GM12865 (cell line): ENCODE measurements around the gene IER3.
A peak's percentile ranks its signal among the peaks of the same experiment; 100 is the strongest.

Source experiments
- DNase-seq: peaks from one replicate; pipeline ENCODE4 v3.0.0; 2010; ENCODE audit warnings: low read depth
- H3K4me3 ChIP-seq: 2 replicates; pipeline ENCODE4 v1.5.1; 2011; ENCODE audit warnings: mild to moderate bottlenecking, low read depth, low read length, control low read depth
- TF ChIP-seq, protein P1 (sequence below): IDR thresholded peaks from 2 replicates; pipeline ENCODE4 v1.5.1; 2011; ENCODE audit warnings: low read length, control low read depth, low read depth, inconsistent platforms; ENCODE audit not compliant: insufficient read depth; ENCODE audit errors: missing control alignments

The IER3 gene

DNA sequence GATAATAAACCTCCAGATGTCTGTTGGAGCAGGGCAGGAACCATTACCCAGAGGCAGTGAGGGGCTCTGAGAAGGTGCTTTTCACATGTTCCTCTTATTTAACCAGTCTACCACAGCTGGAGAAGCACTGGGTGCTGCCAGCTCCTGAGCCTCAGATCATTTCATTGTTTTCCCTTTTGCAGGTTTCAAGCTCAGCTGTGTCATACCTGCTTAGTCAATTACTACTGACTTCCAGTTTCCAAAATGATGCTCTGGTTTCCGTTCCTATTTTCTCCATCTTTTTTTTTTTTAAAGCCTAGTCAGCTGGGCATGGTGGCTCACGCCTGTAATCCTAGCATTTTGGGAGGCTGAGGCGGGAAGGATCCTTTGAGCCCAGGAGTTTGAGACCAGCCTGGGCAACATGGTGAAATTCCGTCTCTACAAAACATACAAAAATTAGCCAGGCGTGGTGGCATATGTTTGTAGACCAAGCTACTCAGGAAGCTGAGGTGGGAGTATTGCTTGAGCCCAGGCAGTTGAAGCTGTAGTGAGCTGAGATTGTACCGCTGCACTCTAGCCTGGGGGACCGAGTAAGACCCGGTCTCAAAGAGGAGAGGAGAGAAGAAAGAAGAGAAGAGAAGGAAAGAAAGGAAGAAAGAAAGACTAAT, 8.6 kb downstream of the IER3 start:
- DNase-seq, result peak; percentile 86
- TF ChIP-seq, protein P1, sequence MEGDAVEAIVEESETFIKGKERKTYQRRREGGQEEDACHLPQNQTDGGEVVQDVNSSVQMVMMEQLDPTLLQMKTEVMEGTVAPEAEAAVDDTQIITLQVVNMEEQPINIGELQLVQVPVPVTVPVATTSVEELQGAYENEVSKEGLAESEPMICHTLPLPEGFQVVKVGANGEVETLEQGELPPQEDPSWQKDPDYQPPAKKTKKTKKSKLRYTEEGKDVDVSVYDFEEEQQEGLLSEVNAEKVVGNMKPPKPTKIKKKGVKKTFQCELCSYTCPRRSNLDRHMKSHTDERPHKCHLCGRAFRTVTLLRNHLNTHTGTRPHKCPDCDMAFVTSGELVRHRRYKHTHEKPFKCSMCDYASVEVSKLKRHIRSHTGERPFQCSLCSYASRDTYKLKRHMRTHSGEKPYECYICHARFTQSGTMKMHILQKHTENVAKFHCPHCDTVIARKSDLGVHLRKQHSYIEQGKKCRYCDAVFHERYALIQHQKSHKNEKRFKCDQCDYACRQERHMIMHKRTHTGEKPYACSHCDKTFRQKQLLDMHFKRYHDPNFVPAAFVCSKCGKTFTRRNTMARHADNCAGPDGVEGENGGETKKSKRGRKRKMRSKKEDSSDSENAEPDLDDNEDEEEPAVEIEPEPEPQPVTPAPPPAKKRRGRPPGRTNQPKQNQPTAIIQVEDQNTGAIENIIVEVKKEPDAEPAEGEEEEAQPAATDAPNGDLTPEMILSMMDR, result no peak
- H3K4me3 ChIP-seq, result no peak overlapping the region

DNA sequence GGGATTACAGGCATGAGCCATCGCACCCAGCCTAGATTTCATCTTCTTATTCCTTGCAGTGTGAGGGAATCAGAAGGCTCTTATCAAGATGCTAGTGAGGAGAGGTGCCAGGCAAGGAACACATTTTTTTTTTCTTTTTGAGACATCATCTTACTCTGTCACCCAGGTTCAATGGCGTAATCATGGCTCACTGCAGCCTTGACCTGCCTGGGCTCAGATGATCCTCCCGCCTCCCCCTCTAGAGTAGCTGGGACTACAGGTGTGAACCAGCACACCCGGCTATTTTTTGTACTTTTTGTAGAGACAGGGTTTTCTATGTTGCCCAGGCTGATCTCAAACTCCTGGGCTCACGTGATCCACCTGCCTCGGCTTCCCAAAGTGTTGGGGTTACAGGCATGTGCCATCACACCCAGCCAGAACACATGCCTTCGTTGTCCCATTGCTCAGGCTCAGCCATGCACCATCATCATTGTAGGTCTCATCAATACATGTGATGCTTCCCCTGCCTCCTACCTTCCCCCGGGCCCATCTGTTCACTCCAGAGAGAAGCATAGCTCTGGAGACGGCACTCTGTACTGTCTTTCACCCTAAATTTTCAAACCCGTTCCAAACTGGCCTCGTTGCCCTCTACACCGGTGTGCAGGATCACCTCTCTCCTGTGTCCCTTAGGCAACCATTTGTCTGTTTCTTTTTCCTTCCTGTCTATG, 12.0 kb downstream of the IER3 start:
- no peak for DNase-seq
- TF ChIP-seq, protein P1, result no peak
- no peak overlapping the region for H3K4me3 ChIP-seq

DNA sequence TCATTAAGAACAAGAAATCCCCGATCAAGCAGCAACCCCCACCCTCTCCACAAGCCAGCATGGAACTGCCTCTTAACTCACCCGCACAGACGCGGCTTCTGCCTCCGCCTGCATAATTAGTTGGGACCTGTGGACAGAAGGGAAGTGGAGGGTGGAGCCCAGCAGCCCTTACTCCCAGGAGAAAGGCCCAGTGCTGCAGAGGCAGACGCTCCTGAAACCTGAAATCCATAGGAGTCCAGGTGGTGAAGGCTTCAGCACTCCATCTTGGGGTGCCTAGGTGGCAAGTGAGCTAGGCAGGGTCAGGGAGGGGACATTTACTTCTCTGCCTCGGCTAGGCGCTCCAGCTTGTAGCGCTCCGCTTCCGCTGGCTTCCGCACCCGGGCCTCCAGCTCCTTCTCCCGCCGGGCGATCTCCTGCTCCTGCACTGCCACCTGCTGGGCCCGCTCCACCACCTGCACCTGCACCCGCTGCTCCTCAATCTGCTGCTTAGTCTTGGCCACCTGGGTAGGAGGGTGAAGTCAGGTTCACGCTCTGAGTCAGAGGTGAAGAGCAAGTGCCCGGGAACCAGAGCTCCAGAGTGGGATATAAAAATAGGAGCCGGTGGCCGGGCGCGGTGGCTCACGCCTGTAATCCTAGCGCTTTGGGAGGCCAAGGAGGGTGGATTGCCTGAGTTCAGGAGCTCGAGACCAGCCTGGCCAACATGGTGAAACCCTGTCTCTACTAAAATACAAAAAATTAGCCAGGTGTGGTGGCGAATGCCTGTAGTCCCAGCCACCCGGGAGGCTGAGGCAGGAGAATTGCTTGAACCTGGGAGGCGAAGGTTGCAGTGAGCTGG, 13.5 kb downstream of the IER3 start:
- TF ChIP-seq, protein P1, result peak; percentile 88
- H3K4me3 ChIP-seq, result no peak overlapping the region
- peak; percentile 93 for DNase-seq

DNA sequence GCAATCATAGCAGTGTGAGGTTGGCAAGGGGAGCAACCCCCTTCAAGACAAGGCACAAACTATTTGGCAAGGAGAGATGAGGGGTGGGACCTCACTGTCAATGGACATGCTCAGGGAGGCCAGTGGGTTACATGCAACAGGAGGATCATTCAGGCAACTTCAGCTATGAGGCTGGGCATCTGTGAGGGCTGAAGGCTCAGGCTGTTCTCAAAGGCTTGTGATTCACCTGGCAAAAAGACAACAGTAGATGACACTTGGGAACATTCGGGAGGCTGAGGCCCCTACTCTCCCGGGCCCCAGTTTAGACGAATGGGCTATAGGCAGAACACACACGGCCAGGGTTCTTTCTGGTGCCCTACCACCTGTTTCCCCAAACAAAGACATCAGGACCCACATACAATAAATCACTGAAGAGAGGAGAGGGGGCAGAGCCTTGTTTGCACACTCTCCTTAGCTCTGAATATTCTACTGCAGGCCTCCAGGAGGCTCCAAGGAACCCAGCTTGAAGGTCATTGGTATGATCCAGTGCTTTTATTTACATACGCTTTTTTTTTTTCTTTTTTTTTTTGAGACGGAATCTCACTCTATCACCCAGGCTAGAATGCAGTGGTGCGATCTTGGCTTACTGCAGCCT, 16.3 kb downstream of the IER3 start:
- DNase-seq, result no peak
- TF ChIP-seq, protein P1, result no peak
- no peak overlapping the region for H3K4me3 ChIP-seq

DNA sequence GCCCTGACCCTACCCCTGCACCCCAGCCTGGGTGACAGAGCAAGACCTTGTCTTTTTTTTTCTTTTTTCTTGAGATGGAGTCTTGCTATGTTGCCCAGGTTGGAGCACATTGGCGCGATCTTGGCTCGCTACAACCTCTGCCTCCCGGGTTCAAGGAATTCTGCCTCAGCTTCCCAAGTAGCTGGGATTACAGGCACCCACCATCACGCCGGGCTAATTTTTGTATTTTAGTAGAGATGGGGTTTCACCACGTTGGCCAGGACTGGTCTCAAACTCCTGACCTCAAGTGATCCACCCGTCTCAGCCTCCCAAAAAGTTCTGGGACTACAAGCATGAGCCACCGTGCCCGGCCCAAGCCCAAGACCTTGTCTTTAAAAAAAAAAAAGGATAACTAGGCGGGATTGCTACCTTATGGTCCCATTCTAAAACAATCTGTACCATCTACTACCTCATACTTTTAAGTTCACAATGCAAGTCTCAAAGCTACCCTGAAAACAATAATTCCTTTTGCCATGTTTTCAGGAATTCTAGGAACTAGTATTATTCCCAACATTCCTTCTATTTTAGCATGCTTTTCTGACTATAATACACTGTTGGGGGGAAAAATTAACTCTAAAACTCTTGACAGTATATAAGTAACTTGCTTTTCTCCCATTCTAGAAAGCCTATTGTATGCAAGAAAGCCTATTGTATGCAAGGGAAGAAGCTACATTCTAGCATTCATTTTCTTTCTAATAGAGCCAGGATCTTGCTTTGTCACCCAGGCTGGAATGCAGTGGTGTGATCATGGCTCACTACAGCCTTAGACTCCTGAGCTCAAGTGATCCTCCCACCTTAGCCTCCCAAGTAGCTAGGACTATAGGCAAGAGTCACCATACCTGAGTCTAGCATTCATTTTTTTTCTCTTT, 17.6 kb downstream of the IER3 start:
- TF ChIP-seq, protein P1, result no peak
- H3K4me3 ChIP-seq, result no peak overlapping the region
- DNase-seq, result no peak
